Measurements from ENCODE around the gene KCNE4.

The KCNE4 gene

GRCh38 chr2:223104336-223105132 is 52.5 kb downstream of the KCNE4 start:
- no peaks in the 10 kb centered on the region for H3K27me3 ChIP-seq (ENCODE audit: control insufficient read depth in 5 of 5, insufficient read depth in 4 of 5, low read length in 5 of 5)
- no peaks in the 10 kb centered on the region for H3K9me3 ChIP-seq (ENCODE audit: control insufficient read depth in 5 of 5, low read length in 5 of 5)
- no peak overlapping the region for H3K27ac ChIP-seq (ENCODE audit: low read depth, low read length)
- no peak overlapping the region for H3K4me3 ChIP-seq (ENCODE audit: low read depth in 1 of 5, low read length in 5 of 5)
- no peaks in the 10 kb centered on the region for H3K36me3 ChIP-seq (ENCODE audit: control insufficient read depth in 5 of 5, insufficient read depth in 5 of 5, low read length in 5 of 5)
- H3K9ac ChIP-seq (ENCODE audit: low read length in 5 of 5): no peak overlapping the region
- H3K4me1 ChIP-seq (ENCODE audit: control insufficient read depth in 5 of 5, insufficient read depth in 5 of 5, low read length in 5 of 5): peaks cover 2 to 15% (median 12%) of the 10 kb centered on the region in 5 donors

All from subcutaneous abdominal adipose tissue (tissue), 5 donors.